HEK293 (cell line): ENCODE results near the gene DPP6.

ENCODE experiments used
- CTCF ChIA-PET: fragments of 350-600 bp; formaldehyde crosslinking; extraction: SDS; loops from one replicate; lab custom pipeline; 2021; ENCODE audit warnings: antibody characterized with exemption; lab: Yijun Ruan, JAX
- POLR2A ChIA-PET: fragments of 300-600 bp; formaldehyde crosslinking; extraction: SDS; loops from one replicate; lab custom pipeline; 2020; ENCODE audit warnings: antibody characterized with exemption, inconsistent platforms; lab: Yijun Ruan, JAX
- H3K27ac ChIP-seq: fragments of 200-500 bp; sonication (Bioruptor generic); 2 replicates; pipeline ENCODE4 v1.5.1; 2014; ENCODE audit warnings: low read depth, low read length, control low read depth, inconsistent platforms; ENCODE audit errors: extremely low read depth
- H3K36me3 ChIP-seq, 2 experiments: fragments of 200-500 bp in 1 of 2; sonication (Bioruptor generic) in 1 of 2; 1 replicate in 1 of 2; 2 replicates in 1 of 2; pipeline ENCODE4 v1.5.1; 2014 to 2017; ENCODE audit warnings: inconsistent platforms in 2 of 2, low read length in 2 of 2; ENCODE audit not compliant: control insufficient read depth in 2 of 2, insufficient read depth in 1 of 2
- H3K4me1 ChIP-seq: fragments of 200-500 bp; sonication (Bioruptor generic); 2 replicates; pipeline ENCODE4 v1.5.1; 2014; ENCODE audit warnings: mild to moderate bottlenecking, low read length, inconsistent platforms; ENCODE audit not compliant: control insufficient read depth, insufficient read depth
- H3K4me3 ChIP-seq: 2 replicates; pipeline ENCODE4 v1.5.1; 2011; ENCODE audit warnings: low read depth, mild to moderate bottlenecking, control low read depth, low read length, moderate library complexity
- H3K9me3 ChIP-seq: fragments of 200-500 bp; sonication (Bioruptor generic); 2 replicates; pipeline ENCODE4 v1.5.1; 2014; ENCODE audit warnings: low read depth, low read length, inconsistent platforms; ENCODE audit not compliant: control insufficient read depth, insufficient read depth
- FEZF1 ChIP-seq: fragments of 450-650 bp; formaldehyde crosslinking; IDR thresholded peaks from 2 replicates; pipeline ENCODE4 v1.5.1; 2016; ENCODE audit warnings: missing biosample characterization, missing genetic modification characterization
- KLF1 ChIP-seq: fragments of 450-650 bp; formaldehyde crosslinking; IDR thresholded peaks from 2 replicates; pipeline ENCODE4 v1.5.1; 2016; ENCODE audit warnings: missing biosample characterization, missing genetic modification characterization
- KLF7 ChIP-seq: fragments of 450-650 bp; formaldehyde crosslinking; IDR thresholded peaks from 2 replicates; pipeline ENCODE4 v1.5.1; 2016; ENCODE audit warnings: missing biosample characterization, missing genetic modification characterization, borderline replicate concordance
- MZF1 ChIP-seq: fragments of 450-650 bp; formaldehyde crosslinking; IDR thresholded peaks from 2 replicates; pipeline ENCODE4 v1.5.1; 2017; ENCODE audit warnings: missing biosample characterization, missing genetic modification characterization, borderline replicate concordance
- OVOL3 ChIP-seq: fragments of 450-650 bp; formaldehyde crosslinking; IDR thresholded peaks from 2 replicates; pipeline ENCODE4 v1.5.1; 2016; ENCODE audit warnings: missing biosample characterization, missing genetic modification characterization
- PATZ1 ChIP-seq: fragments of 450-650 bp; formaldehyde crosslinking; IDR thresholded peaks from 2 replicates; pipeline ENCODE4 v1.5.1; 2016; ENCODE audit warnings: missing biosample characterization, missing genetic modification characterization
- SALL2 ChIP-seq: fragments of 450-650 bp; formaldehyde crosslinking; IDR thresholded peaks from 2 replicates; pipeline ENCODE4 v1.5.0; 2017; ENCODE audit warnings: missing biosample characterization, mild to moderate bottlenecking, missing genetic modification characterization, borderline replicate concordance
- YY1 ChIP-seq: fragments of 450-650 bp; formaldehyde crosslinking; IDR thresholded peaks from 2 replicates; pipeline ENCODE4 v1.5.1; 2018; ENCODE audit warnings: missing biosample characterization, missing genetic modification characterization
- ZFP37 ChIP-seq: fragments of 450-650 bp; formaldehyde crosslinking; IDR thresholded peaks from 2 replicates; pipeline ENCODE4 v1.5.1; 2016; ENCODE audit warnings: missing biosample characterization, missing genetic modification characterization
- ZNF146 ChIP-seq: fragments of 450-650 bp; formaldehyde crosslinking; IDR thresholded peaks from 2 replicates; pipeline ENCODE4 v1.5.1; 2016; ENCODE audit warnings: missing biosample characterization, missing genetic modification characterization
- ZNF157 ChIP-seq: fragments of 450-650 bp; formaldehyde crosslinking; IDR thresholded peaks from 2 replicates; pipeline ENCODE4 v1.5.1; 2016; ENCODE audit warnings: missing biosample characterization, missing genetic modification characterization
- ZNF174 ChIP-seq: fragments of 450-650 bp; formaldehyde crosslinking; IDR thresholded peaks from 2 replicates; pipeline ENCODE4 v1.5.0; 2017; ENCODE audit warnings: missing biosample characterization, mild to moderate bottlenecking, missing genetic modification characterization
- ZNF248 ChIP-seq: fragments of 450-650 bp; formaldehyde crosslinking; IDR thresholded peaks from 2 replicates; pipeline ENCODE4 v1.5.1; 2017; ENCODE audit warnings: missing biosample characterization, missing genetic modification characterization
- ZNF266 ChIP-seq: fragments of 450-650 bp; formaldehyde crosslinking; IDR thresholded peaks from 2 replicates; pipeline ENCODE4 v1.5.1; 2016; ENCODE audit warnings: missing biosample characterization, missing genetic modification characterization, low read depth
- ZNF274 ChIP-seq, 2 experiments: fragments of 200-500 bp in 1 of 2; fragments of 450-650 bp in 1 of 2; sonication (Bioruptor generic) in 1 of 2; formaldehyde crosslinking in 1 of 2; IDR thresholded peaks; 2 replicates each; pipeline versions ENCODE4 v1.5.1 to v1.6.1; 2014 to 2016; ENCODE audit warnings: borderline replicate concordance in 1 of 2, inconsistent platforms in 1 of 2, low read length in 1 of 2, missing biosample characterization in 1 of 2, missing genetic modification characterization in 1 of 2
- ZNF426 ChIP-seq: fragments of 450-650 bp; formaldehyde crosslinking; IDR thresholded peaks from 2 replicates; pipeline ENCODE4 v1.5.1; 2017; ENCODE audit warnings: missing biosample characterization, missing genetic modification characterization, mild to moderate bottlenecking, inconsistent platforms, moderate library complexity
- ZNF48 ChIP-seq: fragments of 450-650 bp; formaldehyde crosslinking; IDR thresholded peaks from 2 replicates; pipeline ENCODE4 v1.5.1; 2016; ENCODE audit warnings: missing biosample characterization, missing genetic modification characterization
- ZNF548 ChIP-seq: fragments of 450-650 bp; formaldehyde crosslinking; IDR thresholded peaks from 2 replicates; pipeline ENCODE4 v1.5.1; 2016; ENCODE audit warnings: missing biosample characterization, missing genetic modification characterization
- ZNF549 ChIP-seq: fragments of 450-650 bp; IDR thresholded peaks from 2 replicates; pipeline ENCODE4 v1.5.1; 2018; ENCODE audit warnings: missing biosample characterization, missing genetic modification characterization, mild to moderate bottlenecking, inconsistent platforms, moderate library complexity
- ZNF571 ChIP-seq: fragments of 450-650 bp; formaldehyde crosslinking; IDR thresholded peaks from 2 replicates; pipeline ENCODE4 v1.5.0; 2017; ENCODE audit warnings: missing biosample characterization, missing genetic modification characterization
- ZNF596 ChIP-seq: fragments of 450-650 bp; IDR thresholded peaks from 2 replicates; pipeline ENCODE4 v1.5.0; 2018; ENCODE audit warnings: missing biosample characterization, mild to moderate bottlenecking, missing genetic modification characterization, moderate library complexity
- ZNF629 ChIP-seq: fragments of 450-650 bp; formaldehyde crosslinking; IDR thresholded peaks from 2 replicates; pipeline ENCODE4 v1.5.1; 2017; ENCODE audit warnings: missing biosample characterization, missing genetic modification characterization
- ZNF660 ChIP-seq: fragments of 450-650 bp; IDR thresholded peaks from 2 replicates; pipeline ENCODE4 v1.5.1; 2018; ENCODE audit warnings: missing biosample characterization, mild to moderate bottlenecking, missing genetic modification characterization
- ZNF677 ChIP-seq: fragments of 450-650 bp; IDR thresholded peaks from 2 replicates; pipeline ENCODE4 v1.5.0; 2018; ENCODE audit warnings: missing biosample characterization, mild to moderate bottlenecking, missing genetic modification characterization, moderate library complexity
- ZXDB ChIP-seq: fragments of 450-650 bp; formaldehyde crosslinking; IDR thresholded peaks from 2 replicates; pipeline ENCODE4 v1.5.1; 2016; ENCODE audit warnings: missing biosample characterization, missing genetic modification characterization
- TF ChIP-seq, protein P1 (sequence below): IDR thresholded peaks from 2 replicates; pipeline ENCODE4 v1.6.1; 2011; ENCODE audit warnings: mild to moderate bottlenecking, low read depth, low read length, borderline replicate concordance
- TF ChIP-seq, protein P2 (sequence below): sonication (generic); formaldehyde crosslinking; IDR thresholded peaks from 2 replicates; pipeline ENCODE4 v1.8.1; 2022; ENCODE audit warnings: mild to moderate bottlenecking, moderate library complexity, missing genetic modification reagents

DPP6 gene

DNA sequence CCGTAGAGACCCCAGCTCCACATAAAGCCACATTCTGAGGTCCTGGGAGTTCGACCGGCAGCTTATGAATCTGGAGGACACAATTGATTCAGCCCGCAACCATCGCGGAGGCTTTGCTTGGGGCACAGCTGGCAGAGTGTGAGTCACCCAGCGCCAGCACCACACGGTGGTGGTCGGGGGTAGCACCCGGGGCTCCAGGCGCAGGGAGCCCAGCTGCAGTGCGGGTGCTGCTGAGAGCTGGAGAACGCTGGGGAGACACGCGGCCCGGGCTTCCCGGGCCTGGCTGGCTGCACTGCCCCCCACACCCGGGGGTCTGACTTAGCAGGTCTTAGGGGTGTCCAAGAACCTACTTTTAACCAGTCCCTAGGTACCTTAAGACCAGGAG lies 862.8 kb downstream of the DPP6 start:
- Histone ChIP-seq H3K9me3 (no peaks in the 10 kb centered on the region), H3K4me3 (no peak overlapping the region), H3K4me1 (no peaks in the 10 kb centered on the region), H3K27ac (no peak overlapping the region), H3K36me3 (no peaks in the 10 kb centered on the region)
- POLR2A ChIA-PET = no interaction called here
- TF ChIP-seq KLF1 (tag by site-specific recombination) = no peak
- TF ChIP-seq ZNF629 = no peak
- TF ChIP-seq ZNF677 (tag by site-specific recombination) = no peak
- TF ChIP-seq, protein P1, sequence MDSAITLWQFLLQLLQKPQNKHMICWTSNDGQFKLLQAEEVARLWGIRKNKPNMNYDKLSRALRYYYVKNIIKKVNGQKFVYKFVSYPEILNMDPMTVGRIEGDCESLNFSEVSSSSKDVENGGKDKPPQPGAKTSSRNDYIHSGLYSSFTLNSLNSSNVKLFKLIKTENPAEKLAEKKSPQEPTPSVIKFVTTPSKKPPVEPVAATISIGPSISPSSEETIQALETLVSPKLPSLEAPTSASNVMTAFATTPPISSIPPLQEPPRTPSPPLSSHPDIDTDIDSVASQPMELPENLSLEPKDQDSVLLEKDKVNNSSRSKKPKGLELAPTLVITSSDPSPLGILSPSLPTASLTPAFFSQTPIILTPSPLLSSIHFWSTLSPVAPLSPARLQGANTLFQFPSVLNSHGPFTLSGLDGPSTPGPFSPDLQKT = no peak
- no peak for TF ChIP-seq ZNF146
- TF ChIP-seq ZNF48 (tag by site-specific recombination) = no peak
- TF ChIP-seq ZXDB (tag by site-specific recombination) = no peak
- CTCF ChIA-PET = interaction anchor here (0.5 to 4.1 kb wide), 10 partner anchors 13 to 815 kb away, joined by 3 to 20 read pairs (median 4); no protein-coding TSS in a partner anchor

GRCh38 chr7:154915600-154915999 lies 863.4 kb downstream of the DPP6 start:
- TF ChIP-seq OVOL3 (no peak), ZNF266 (no peak), KLF7 (tag by site-specific recombination) (no peak), MZF1 (no peak), ZNF426 (tag by site-specific recombination) (no peak), ZNF596 (tag by site-specific recombination) (no peak), ZXDB (tag by site-specific recombination) (no peak), KLF1 (tag by site-specific recombination) (no peak), PATZ1 (tag by site-specific recombination) (no peak), ZNF157 (tag by site-specific recombination) (no peak), ZNF571 (tag by site-specific recombination) (no peak), ZNF248 (tag by site-specific recombination) (no peak), ZNF660 (tag by site-specific recombination) (no peak), ZNF548 (tag by site-specific recombination) (no peak)
- no peaks in the 10 kb centered on the region for H3K36me3 ChIP-seq
- H3K9me3 ChIP-seq = no peaks in the 10 kb centered on the region
- ChIA-PET CTCF (interaction anchor here (0.5 to 4.1 kb wide), 6 partner anchors 12 to 814 kb away, joined by 3 to 20 read pairs (median 4); no protein-coding TSS in a partner anchor), POLR2A (no interaction called here)
- no peaks in the 10 kb centered on the region for H3K4me1 ChIP-seq
- H3K27ac ChIP-seq = no peak overlapping the region
- no peak overlapping the region for H3K4me3 ChIP-seq

DNA sequence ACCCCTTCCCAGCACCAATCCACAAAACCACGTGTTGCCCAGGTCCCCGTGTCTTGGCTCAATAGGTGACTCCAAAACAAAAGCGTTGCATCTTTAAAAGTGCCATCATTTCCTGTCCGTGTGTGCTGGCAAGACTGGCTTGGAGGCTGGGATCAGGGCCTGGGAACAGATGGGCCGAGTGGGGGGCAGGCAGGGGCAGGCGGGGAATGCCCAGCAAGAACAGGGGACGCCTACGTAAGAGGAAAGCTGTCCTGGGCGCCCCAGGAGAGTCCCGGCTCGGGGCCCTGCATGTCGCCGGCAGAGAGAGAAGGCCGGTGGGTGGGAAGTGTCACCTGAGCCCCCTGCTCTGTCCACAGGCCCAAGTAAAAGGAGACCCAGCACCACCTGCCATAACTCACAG lies 864.2 kb downstream of the DPP6 start:
- H3K4me3 ChIP-seq = no peak overlapping the region
- H3K27ac ChIP-seq = no peak overlapping the region
- ChIA-PET POLR2A (interaction anchor here (0.5 kb wide), 1 partner anchor 1977 kb away, joined by 4 read pairs; the partner anchor contains the start of gene LMBR1), CTCF (interaction anchor here (4.1 kb wide), 1 partner anchor 11 kb away, joined by 15 read pairs; no protein-coding TSS in a partner anchor)
- TF ChIP-seq ZNF274 (IDR thresholded peaks at IDR 0.05; ENCODE audit: low read length) = no peak
- no peak for TF ChIP-seq ZNF274 (tag by site-specific recombination; IDR thresholded peaks at IDR 0.05; ENCODE audit: borderline replicate concordance)
- TF ChIP-seq YY1 = no peak
- TF ChIP-seq ZNF549 (tag by site-specific recombination) = no peak
- no peak for TF ChIP-seq SALL2 (tag by site-specific recombination)
- TF ChIP-seq ZNF174 (tag by site-specific recombination) = no peak
- TF ChIP-seq, protein P2, sequence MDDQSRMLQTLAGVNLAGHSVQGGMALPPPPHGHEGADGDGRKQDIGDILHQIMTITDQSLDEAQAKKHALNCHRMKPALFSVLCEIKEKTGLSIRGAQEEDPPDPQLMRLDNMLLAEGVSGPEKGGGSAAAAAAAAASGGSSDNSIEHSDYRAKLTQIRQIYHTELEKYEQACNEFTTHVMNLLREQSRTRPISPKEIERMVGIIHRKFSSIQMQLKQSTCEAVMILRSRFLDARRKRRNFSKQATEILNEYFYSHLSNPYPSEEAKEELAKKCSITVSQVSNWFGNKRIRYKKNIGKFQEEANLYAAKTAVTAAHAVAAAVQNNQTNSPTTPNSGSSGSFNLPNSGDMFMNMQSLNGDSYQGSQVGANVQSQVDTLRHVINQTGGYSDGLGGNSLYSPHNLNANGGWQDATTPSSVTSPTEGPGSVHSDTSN = no peak
- TF ChIP-seq ZFP37 (tag by site-specific recombination) = no peak
- TF ChIP-seq FEZF1 (tag by site-specific recombination) = no peak
- H3K9me3 ChIP-seq = no peaks in the 10 kb centered on the region
- no peaks in the 10 kb centered on the region for H3K36me3 ChIP-seq
- no peaks in the 10 kb centered on the region for H3K4me1 ChIP-seq
